ENCODE results near the gene HEXIM1. TPM values are rescaled to one million over a fixed set of nuclear protein-coding genes. Genes with fewer than 3 reads are reported as not detected.

Gene HEXIM1
- total and polyA plus RNA-seq, 2 experiments from 2014 or later: 9.2 to 10.9 TPM

- ATAC-seq (no peak), DNase-seq (ENCODE audit: low spot score) (no peak)
- Histone ChIP-seq H3K36me3 (ENCODE audit: insufficient read depth) (peaks cover 59% of the 10 kb centered on the region), H3K27ac (ENCODE audit: low read depth) (no peak overlapping the region), H3K4me1 (ENCODE audit: insufficient read depth) (no peaks in the 10 kb centered on the region), H2AFZ (no peak overlapping the region), H4K20me1 (replicated peaks; ENCODE audit: insufficient read depth) (peaks cover 19% of the 10 kb centered on the region), H3K27me3 (ENCODE audit: insufficient read depth) (no peaks in the 10 kb centered on the region), H3K79me2 (replicated peaks; ENCODE audit: insufficient read depth) (no peaks in the 10 kb centered on the region), H3F3A (replicated peaks; ENCODE audit: low read depth) (peaks cover 15% of the 10 kb centered on the region), H3K9me2 (ENCODE audit: insufficient read depth) (no peaks in the 10 kb centered on the region), H3K4me3 (no peak overlapping the region), H3K4me2 (no peak overlapping the region)
- Mint-ChIP-seq H3K4me1 (peaks cover 6% of the 10 kb centered on the region), H3K4me3 (no peak overlapping the region), H3K27me3 (ENCODE audit: insufficient read depth, low read depth, poor library complexity) (peaks cover 15% of the 10 kb centered on the region), H3K9me3 (no peaks in the 10 kb centered on the region; the same call in 2 of the 3 replicates), H3K36me3 (ENCODE audit: low read depth) (peaks cover 85% of the 10 kb centered on the region), H3K27ac (0 out of 2 replicates have a peak overlapping the region, but pooled peaks have one; percentile 52)
- TF ChIP-seq CREB1 (CRISPR knock-in tag; IDR thresholded peaks at IDR 0.05; ENCODE audit: low read depth) (no peak), POLR2AphosphoS5 (IDR thresholded peaks at IDR 0.05; ENCODE audit: low read depth) (no peak), ETS1 (IDR thresholded peaks at IDR 0.05) (no peak)
Measured at GRCh38 chr17:45101883-45102811, 46.1 kb upstream of the HEXIM1 start.

- no peaks in the 10 kb centered on the region; the same call in 2 of the 3 replicates for H3K9me3 Mint-ChIP-seq
- Histone ChIP-seq H3F3A (replicated peaks; ENCODE audit: low read depth) (peaks cover 15% of the 10 kb centered on the region), H3K79me2 (replicated peaks; ENCODE audit: insufficient read depth) (no peaks in the 10 kb centered on the region), H3K4me3 (no peak overlapping the region), H4K20me1 (replicated peaks; ENCODE audit: insufficient read depth) (peaks cover 18% of the 10 kb centered on the region), H2AFZ (no peak overlapping the region), H3K36me3 (ENCODE audit: insufficient read depth) (peaks cover 52% of the 10 kb centered on the region), H3K4me2 (no peak overlapping the region), H3K27ac (ENCODE audit: low read depth) (no peak overlapping the region), H3K9me2 (ENCODE audit: insufficient read depth) (no peaks in the 10 kb centered on the region), H3K4me1 (ENCODE audit: insufficient read depth) (no peaks in the 10 kb centered on the region), H3K27me3 (ENCODE audit: insufficient read depth) (no peaks in the 10 kb centered on the region)
- ATAC-seq: no peak
- H3K27me3 Mint-ChIP-seq (ENCODE audit: insufficient read depth, low read depth, poor library complexity): peaks cover 13% of the 10 kb centered on the region
- DNase-seq (ENCODE audit: low spot score): no peak
- H3K27ac Mint-ChIP-seq: no peak overlapping the region
- H3K4me3 Mint-ChIP-seq: no peak overlapping the region
- peaks cover 6% of the 10 kb centered on the region for H3K4me1 Mint-ChIP-seq
- H3K36me3 Mint-ChIP-seq (ENCODE audit: low read depth): peaks cover 84% of the 10 kb centered on the region
- TF ChIP-seq JUNB (IDR thresholded peaks at IDR 0.05; ENCODE audit: unreplicated experiment) (no peak), CTCF (conservative IDR thresholded peaks at IDR 0.05; ENCODE audit: low read depth in 2 of 2) (no peak), ZNF462 (CRISPR knock-in tag; IDR thresholded peaks at IDR 0.05) (no peak), EZH2phosphoT487 (IDR thresholded peaks at IDR 0.05; ENCODE audit: unreplicated experiment) (no peak)
Measured at GRCh38 chr17:45102856-45103255, 45.4 kb upstream of the HEXIM1 start.
